Measurements from ENCODE around the gene PPP1R15B.
A peak's percentile ranks its signal among the peaks of the same experiment; 100 is the strongest.

The PPP1R15B gene

DNA sequence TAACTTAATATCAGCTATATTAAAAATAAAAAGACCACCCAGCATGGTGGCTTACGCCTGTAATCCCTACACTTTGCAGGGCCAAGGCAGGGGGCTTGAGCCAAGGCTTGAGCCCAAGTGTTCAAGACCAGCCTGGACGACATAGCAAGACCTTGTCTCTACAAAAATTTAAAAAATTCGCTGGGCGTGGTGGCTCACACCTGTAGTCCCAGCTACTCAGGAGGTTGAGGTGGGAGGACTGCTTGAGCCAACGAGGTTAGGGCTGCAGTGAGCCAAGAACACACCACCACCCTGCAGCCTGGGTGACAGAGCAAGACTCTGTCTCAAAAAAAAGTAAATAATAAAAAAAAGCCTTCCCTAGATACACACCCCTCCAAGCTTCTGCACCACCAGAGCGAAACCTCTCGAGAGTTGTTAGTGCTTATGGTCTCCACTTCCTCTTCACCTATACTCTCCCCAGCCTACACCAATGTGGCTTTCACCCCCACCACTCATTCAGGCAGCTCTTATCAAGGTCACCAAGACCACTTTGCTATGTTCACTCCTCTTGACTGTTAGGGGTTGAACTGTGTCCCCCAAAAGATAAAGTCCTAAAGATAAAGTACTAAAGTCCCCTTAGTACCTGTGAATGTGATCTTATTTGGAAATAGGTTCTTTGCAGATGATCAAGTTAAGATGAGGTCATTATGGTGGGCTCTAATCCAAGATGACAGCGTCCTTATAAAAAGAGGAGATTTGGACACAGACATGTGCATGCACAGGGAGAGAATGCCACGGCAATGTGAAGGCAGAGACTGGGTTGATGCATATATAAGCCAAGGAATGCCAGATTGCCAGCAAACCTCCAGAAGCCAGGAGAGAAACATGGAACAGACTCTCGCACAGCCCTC is 6.8 kb upstream of the PPP1R15B start:
- TF ChIP-seq, protein P1, sequence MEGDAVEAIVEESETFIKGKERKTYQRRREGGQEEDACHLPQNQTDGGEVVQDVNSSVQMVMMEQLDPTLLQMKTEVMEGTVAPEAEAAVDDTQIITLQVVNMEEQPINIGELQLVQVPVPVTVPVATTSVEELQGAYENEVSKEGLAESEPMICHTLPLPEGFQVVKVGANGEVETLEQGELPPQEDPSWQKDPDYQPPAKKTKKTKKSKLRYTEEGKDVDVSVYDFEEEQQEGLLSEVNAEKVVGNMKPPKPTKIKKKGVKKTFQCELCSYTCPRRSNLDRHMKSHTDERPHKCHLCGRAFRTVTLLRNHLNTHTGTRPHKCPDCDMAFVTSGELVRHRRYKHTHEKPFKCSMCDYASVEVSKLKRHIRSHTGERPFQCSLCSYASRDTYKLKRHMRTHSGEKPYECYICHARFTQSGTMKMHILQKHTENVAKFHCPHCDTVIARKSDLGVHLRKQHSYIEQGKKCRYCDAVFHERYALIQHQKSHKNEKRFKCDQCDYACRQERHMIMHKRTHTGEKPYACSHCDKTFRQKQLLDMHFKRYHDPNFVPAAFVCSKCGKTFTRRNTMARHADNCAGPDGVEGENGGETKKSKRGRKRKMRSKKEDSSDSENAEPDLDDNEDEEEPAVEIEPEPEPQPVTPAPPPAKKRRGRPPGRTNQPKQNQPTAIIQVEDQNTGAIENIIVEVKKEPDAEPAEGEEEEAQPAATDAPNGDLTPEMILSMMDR (IDR thresholded peaks at IDR 0.05; ENCODE audit: low read depth, low read length) = no peak
- no peak overlapping the region for H3K4me3 ChIP-seq (ENCODE audit: low read depth, low read length)

DNA sequence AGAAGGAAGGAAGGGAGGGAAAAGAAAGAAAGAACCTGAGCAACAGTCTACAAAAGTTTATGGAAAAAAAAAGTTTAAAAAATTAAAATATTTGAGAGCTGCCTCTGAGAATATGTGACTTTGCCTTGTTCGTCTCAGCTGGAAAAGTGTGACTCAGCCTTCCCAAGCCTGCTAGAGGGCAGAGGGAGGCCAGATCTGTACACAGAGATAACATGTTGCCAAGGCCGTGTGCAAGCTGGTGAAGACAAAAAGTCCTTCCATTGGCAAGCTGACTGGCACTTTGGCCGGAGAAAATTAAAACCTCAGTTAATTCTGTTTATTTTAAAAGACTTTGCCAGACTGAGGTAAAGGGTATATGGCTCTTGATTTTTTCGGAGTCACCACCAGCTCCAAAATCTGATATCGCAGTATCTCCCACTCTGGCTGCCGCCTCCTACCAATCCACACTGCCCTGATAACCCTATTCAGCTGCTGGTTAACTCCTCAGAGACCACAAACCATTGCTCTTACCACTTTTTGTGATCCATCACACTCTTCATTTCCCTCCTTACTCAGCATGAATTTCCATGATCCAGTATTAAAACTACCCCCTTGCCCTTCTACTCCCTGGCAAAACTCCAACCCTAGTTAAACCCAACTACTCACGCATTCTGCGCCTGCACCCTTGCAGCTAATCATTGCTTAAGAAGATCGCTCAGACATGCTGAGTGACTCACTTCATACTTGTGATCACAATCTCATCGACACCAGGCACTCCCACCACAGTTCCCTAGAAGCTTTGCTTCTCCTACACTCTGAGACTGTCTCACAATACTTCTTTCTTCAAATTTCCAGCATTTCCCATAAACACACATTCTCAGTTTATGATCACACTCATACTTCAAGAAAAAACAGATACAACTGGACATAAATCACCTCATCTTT is 5.7 kb upstream of the PPP1R15B start:
- TF ChIP-seq, protein P1 (IDR thresholded peaks at IDR 0.05; ENCODE audit: low read depth, low read length) = no peak
- H3K4me3 ChIP-seq (ENCODE audit: low read depth, low read length) = peak overlapping the region; percentile 32

DNA sequence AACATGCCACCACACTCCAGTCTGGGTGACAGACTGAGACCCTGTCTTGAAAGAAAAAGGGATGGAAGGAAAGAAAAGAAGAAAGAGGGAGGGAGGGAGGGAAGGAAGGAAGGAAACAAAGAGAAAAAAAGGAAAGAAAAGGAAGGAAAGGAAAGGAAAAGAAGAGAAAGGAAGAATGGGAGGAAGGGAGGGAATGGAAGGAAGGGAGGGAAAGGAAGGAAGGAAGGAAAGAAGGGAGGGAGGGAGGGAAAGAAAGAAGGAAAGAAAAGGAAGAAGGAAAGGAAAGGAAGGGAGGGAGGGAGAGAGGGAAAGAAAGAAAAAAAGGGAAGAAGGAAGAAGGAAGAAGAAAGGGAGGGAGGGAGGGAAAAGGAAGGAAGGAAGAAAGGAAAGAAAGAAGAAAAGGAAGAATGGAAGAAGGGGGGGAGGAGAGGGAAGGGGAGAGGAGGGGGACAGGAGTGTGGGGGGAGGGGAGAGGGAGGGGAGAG is 5.0 kb upstream of the PPP1R15B start:
- no peak overlapping the region for H3K4me3 ChIP-seq (ENCODE audit: low read depth, low read length)
- TF ChIP-seq, protein P1 (IDR thresholded peaks at IDR 0.05; ENCODE audit: low read depth, low read length) = no peak

DNA sequence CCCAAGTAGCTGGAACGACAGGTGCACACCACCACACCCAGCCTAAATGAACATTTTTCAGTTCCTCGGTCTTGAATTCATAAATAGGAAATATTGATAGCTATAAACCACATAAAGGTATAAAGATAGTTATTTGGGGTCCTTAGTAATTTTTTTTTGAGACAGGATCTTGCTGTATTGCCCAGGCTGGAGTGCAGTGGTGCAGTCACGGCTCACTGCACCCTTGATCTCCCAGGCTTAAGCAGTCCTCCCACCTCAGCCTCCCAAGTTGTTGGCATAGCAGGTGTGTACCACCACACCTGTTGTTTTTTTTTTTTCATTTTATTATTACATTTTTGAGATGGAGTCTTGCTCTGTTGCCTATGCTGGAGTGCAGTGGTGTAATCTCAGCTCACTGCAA is 3.7 kb upstream of the PPP1R15B start:
- H3K4me3 ChIP-seq (ENCODE audit: low read depth, low read length) = no peak overlapping the region
- TF ChIP-seq, protein P1 (IDR thresholded peaks at IDR 0.05; ENCODE audit: low read depth, low read length) = no peak

DNA sequence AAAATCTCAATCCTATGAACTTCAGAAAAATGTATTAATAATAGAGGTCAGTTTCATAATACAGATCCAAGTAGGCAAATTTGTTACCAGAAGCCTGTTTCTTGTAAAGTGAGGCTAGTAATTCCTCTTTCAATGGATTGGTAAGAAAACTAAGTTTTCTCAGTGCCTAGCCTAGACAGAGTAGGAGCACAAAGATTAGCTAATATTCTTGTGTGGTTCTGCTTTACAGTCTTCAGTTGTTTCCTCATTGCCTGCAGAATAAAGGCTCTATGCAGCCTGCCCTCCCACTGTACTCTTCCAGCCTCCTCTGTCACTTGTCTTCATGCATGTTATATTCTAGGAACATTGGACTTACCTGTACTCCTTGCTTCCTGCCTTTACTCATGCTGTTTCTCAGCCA is 2.4 kb upstream of the PPP1R15B start:
- H3K4me3 ChIP-seq (ENCODE audit: low read depth, low read length) = no peak overlapping the region
- TF ChIP-seq, protein P1 (IDR thresholded peaks at IDR 0.05; ENCODE audit: low read depth, low read length) = no peak

DNA sequence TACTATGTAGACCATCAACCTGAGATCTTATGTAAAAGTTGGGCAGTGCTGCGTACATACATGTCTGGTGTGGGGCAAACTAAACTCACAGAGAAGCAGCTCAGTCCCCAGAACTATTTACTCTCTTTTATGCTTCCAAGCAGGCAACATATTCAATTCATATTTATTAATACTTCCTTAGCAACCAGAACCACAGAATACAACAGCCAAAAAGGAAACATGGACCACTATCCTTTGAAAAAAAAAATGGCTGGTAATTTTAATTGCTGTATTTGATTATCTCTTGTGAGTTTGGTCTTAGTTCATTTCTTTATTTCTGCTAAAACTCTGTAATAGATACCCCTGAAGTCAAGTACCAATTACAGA is 1.5 kb upstream of the PPP1R15B start:
- TF ChIP-seq, protein P1 (IDR thresholded peaks at IDR 0.05; ENCODE audit: low read depth, low read length) = no peak
- H3K4me3 ChIP-seq (ENCODE audit: low read depth, low read length) = no peak overlapping the region
